ENCODE measurements around the gene GPRC5C. TPM values are rescaled to one million over a fixed set of nuclear protein-coding genes. Genes with fewer than 3 reads are reported as not detected.

GPRC5C gene
- total RNA-seq, 1 donor from 2014 or later = 58.2 TPM

GRCh38 chr17:74389084-74389753, 42.7 kb upstream of the GPRC5C start:
- DNase-seq = no peak
- ATAC-seq = no peak
- Histone ChIP-seq H3K27me3 (ENCODE audit: low read depth) (no peaks in the 10 kb centered on the region), H3K27ac (no peak overlapping the region), H3K9me3 (no peaks in the 10 kb centered on the region), H3K4me1 (no peaks in the 10 kb centered on the region), H3K4me3 (no peak overlapping the region), H3K36me3 (no peaks in the 10 kb centered on the region)
- intact Hi-C loops (cut with DNase I) = no loop called here
- no peak for TF ChIP-seq CTCF (IDR thresholded peaks at IDR 0.05)

GRCh38 chr17:74389937-74390679, 41.8 kb upstream of the GPRC5C start:
- H3K36me3 ChIP-seq = no peaks in the 10 kb centered on the region
- no peak overlapping the region for H3K4me3 ChIP-seq
- intact Hi-C loops (cut with DNase I) = no loop called here
- no peak for TF ChIP-seq CTCF (IDR thresholded peaks at IDR 0.05)
- ATAC-seq (no peak), DNase-seq (no peak)
- no peaks in the 10 kb centered on the region for H3K27me3 ChIP-seq (ENCODE audit: low read depth)
- no peaks in the 10 kb centered on the region for H3K9me3 ChIP-seq
- H3K27ac ChIP-seq = no peak overlapping the region
- no peaks in the 10 kb centered on the region for H3K4me1 ChIP-seq

- H3K36me3 ChIP-seq = no peaks in the 10 kb centered on the region
- no peak overlapping the region for H3K4me3 ChIP-seq
- H3K27me3 ChIP-seq (ENCODE audit: low read depth) = no peaks in the 10 kb centered on the region
- no peak for TF ChIP-seq CTCF (IDR thresholded peaks at IDR 0.05)
- H3K27ac ChIP-seq = no peak overlapping the region
- intact Hi-C loops (cut with DNase I) = no loop called here
- H3K4me1 ChIP-seq = no peaks in the 10 kb centered on the region
- H3K9me3 ChIP-seq = no peaks in the 10 kb centered on the region
- no peak for ATAC-seq
- DNase-seq = no peak
These were observed 40.9 kb upstream of the GPRC5C start for GRCh38 chr17:74390680-74391653.

DNA sequence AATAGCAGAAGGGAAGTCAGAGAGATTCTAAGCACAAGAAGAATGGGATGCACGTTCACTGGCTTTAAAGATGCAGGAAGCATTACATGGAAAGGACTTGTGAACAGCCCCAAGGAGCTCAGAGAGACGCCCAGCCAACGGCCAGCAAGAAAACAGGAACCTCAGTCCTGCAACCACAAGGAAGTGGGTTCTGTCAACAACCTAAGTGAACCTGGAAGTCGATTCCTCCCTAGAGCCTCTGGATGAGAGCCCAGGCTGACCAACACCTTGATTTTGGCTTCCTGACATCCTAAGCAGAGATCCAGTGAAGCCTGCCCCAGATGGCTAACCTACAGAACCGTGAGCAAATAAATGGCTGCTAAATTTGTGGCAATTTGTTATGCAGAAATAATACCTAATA, 40.1 kb upstream of the GPRC5C start:
- H3K27me3 ChIP-seq (ENCODE audit: low read depth) = no peaks in the 10 kb centered on the region
- intact Hi-C loops (cut with DNase I) = no loop called here
- DNase-seq = no peak
- no peak for ATAC-seq
- H3K36me3 ChIP-seq = no peaks in the 10 kb centered on the region
- H3K9me3 ChIP-seq = no peaks in the 10 kb centered on the region
- no peak overlapping the region for H3K4me3 ChIP-seq
- no peak for TF ChIP-seq CTCF (IDR thresholded peaks at IDR 0.05)
- H3K27ac ChIP-seq = no peak overlapping the region
- H3K4me1 ChIP-seq = no peaks in the 10 kb centered on the region

- intact Hi-C loops (cut with DNase I) = no loop called here
- Histone ChIP-seq H3K27ac (no peak overlapping the region), H3K4me1 (no peaks in the 10 kb centered on the region), H3K27me3 (ENCODE audit: low read depth) (no peaks in the 10 kb centered on the region), H3K9me3 (no peaks in the 10 kb centered on the region), H3K4me3 (no peak overlapping the region), H3K36me3 (no peaks in the 10 kb centered on the region)
- TF ChIP-seq CTCF (IDR thresholded peaks at IDR 0.05) = no peak
- ATAC-seq (no peak), DNase-seq (no peak)
These were observed 39.0 kb upstream of the GPRC5C start for GRCh38 chr17:74392848-74393247.
